ENCODE data around the gene DUOXA2. TPM values are rescaled to one million over a fixed set of nuclear protein-coding genes. Genes with fewer than 3 reads are reported as not detected.
A peak's percentile ranks its signal among the peaks of the same experiment; 100 is the strongest.

Gene DUOXA2
- total RNA-seq, 1 donor from 2014 or later, result not detected

- no peak for ATAC-seq
Observed at GRCh38 chr15:45113380-45113990, 641 bp upstream of the DUOXA2 start.

GRCh38 chr15:45114751-45115085 is 592 bp downstream of the DUOXA2 start:
- intact Hi-C loops (cut with DNase I), result loop anchor here (10.0 kb wide), 1 partner anchor 140 kb away; no protein-coding TSS in a partner anchor
- ATAC-seq (no peak), DNase-seq (ENCODE audit: missing footprints) (no peak)

More at GRCh38 chr15:45113380-45113990, 641 bp upstream of the DUOXA2 start:
- intact Hi-C loops (cut with DNase I), result loop anchor here (10.0 kb wide), 1 partner anchor 139 kb away; no protein-coding TSS in a partner anchor
- no peak for DNase-seq (ENCODE audit: missing footprints)

GRCh38 chr15:45115312-45115820 is 1.2 kb downstream of the DUOXA2 start:
- no peak for DNase-seq (ENCODE audit: missing footprints)
- ATAC-seq, result no peak
- intact Hi-C loops (cut with DNase I), result loop anchor here (10.0 kb wide), 1 partner anchor 141 kb away; no protein-coding TSS in a partner anchor

GRCh38 chr15:45116006-45116481 is 1.9 kb downstream of the DUOXA2 start:
- DNase-seq (ENCODE audit: missing footprints) (no peak), ATAC-seq (no peak)
- intact Hi-C loops (cut with DNase I), result loop anchor here (10.0 kb wide), 1 partner anchor 141 kb away; no protein-coding TSS in a partner anchor

GRCh38 chr15:45116482-45117307 is 2.6 kb downstream of the DUOXA2 start:
- ATAC-seq (no peak), DNase-seq (ENCODE audit: missing footprints) (no peak)
- intact Hi-C loops (cut with DNase I), result loop anchor here (10.0 kb wide), 1 partner anchor 142 kb away; no protein-coding TSS in a partner anchor

GRCh38 chr15:45117308-45118130 is 3.4 kb downstream of the DUOXA2 start:
- ATAC-seq (peak; percentile 21), DNase-seq (ENCODE audit: missing footprints) (no peak)
- intact Hi-C loops (cut with DNase I), result loop anchor here (10.0 kb wide), 1 partner anchor 143 kb away; no protein-coding TSS in a partner anchor

- intact Hi-C loops (cut with DNase I), result loop anchor here (10.0 kb wide), 1 partner anchor 143 kb away; no protein-coding TSS in a partner anchor
- peak; percentile 87 for DNase-seq (ENCODE audit: missing footprints)
- ATAC-seq, result peak; percentile 99
Observed at GRCh38 chr15:45118131-45118588, 4.0 kb downstream of the DUOXA2 start.

- ATAC-seq, result no peak
- no peak for DNase-seq (ENCODE audit: missing footprints)
- intact Hi-C loops (cut with DNase I), result loop anchor here (10.0 kb wide), 1 partner anchor 144 kb away; no protein-coding TSS in a partner anchor
Observed at GRCh38 chr15:45118996-45119395, 4.9 kb downstream of the DUOXA2 start.

- DNase-seq (ENCODE audit: missing footprints), result no peak
Observed at GRCh38 chr15:45120081-45120972, 6.2 kb downstream of the DUOXA2 start.

GRCh38 chr15:45121020-45121419 is 6.9 kb downstream of the DUOXA2 start:
- no peak for DNase-seq (ENCODE audit: missing footprints)
- no peak for ATAC-seq
- intact Hi-C loops (cut with DNase I), result no loop called here

More at GRCh38 chr15:45120081-45120972, 6.2 kb downstream of the DUOXA2 start:
- ATAC-seq, result no peak
- intact Hi-C loops (cut with DNase I), result no loop called here

- intact Hi-C loops (cut with DNase I), result no loop called here
- DNase-seq (ENCODE audit: missing footprints) (no peak), ATAC-seq (no peak)
Observed at GRCh38 chr15:45121706-45122417, 7.7 kb downstream of the DUOXA2 start.

- DNase-seq (ENCODE audit: missing footprints) (no peak), ATAC-seq (no peak)
- intact Hi-C loops (cut with DNase I), result no loop called here
Observed at GRCh38 chr15:45122719-45123118, 8.6 kb downstream of the DUOXA2 start.

- no peak for DNase-seq (ENCODE audit: missing footprints)
- intact Hi-C loops (cut with DNase I), result no loop called here
- ATAC-seq, result no peak
Observed at GRCh38 chr15:45123397-45123796, 9.3 kb downstream of the DUOXA2 start.

- DNase-seq (ENCODE audit: missing footprints) (no peak), ATAC-seq (no peak)
- intact Hi-C loops (cut with DNase I), result no loop called here
Observed at GRCh38 chr15:45126535-45127158, 12.5 kb downstream of the DUOXA2 start.

- no peak for DNase-seq (ENCODE audit: missing footprints)
- ATAC-seq, result peak; percentile 29
- intact Hi-C loops (cut with DNase I), result no loop called here
Observed at GRCh38 chr15:45128971-45129639, 15.0 kb downstream of the DUOXA2 start.

- DNase-seq (ENCODE audit: missing footprints), result peak; percentile 67
- intact Hi-C loops (cut with DNase I), result no loop called here
- ATAC-seq, result peak; percentile 87
Observed at GRCh38 chr15:45129651-45130129, 15.6 kb downstream of the DUOXA2 start, which contains the start of the genes DUOX1 and DUOXA1. Gene DUOX1 (plus strand): TSS chr15:45129994. CDS start chr15:45131967, 1,973 bp downstream. Gene DUOXA1 (minus strand): TSS chr15:45129879. CDS start chr15:45123014, 6,865 bp downstream.
